ENCODE results near the gene SLC7A6.
A peak's percentile ranks its signal among the peaks of the same experiment; 100 is the strongest.

The SLC7A6 gene

GRCh38 chr16:68235108-68235886, 29.0 kb upstream of the SLC7A6 start:
- DNase-seq, result no peak

GRCh38 chr16:68235887-68236136, 28.5 kb upstream of the SLC7A6 start, which contains the start of gene ESRP2:
ESRP2 (minus strand) TSS chr16:68236127; CDS start chr16:68236045, 82 bp downstream.
- DNase-seq, result no peak

- DNase-seq, result no peak
Observed at GRCh38 chr16:68236137-68236825, 28.0 kb upstream of the SLC7A6 start.

- DNase-seq, result no peak
Observed at GRCh38 chr16:68236826-68237242, 27.5 kb upstream of the SLC7A6 start.

GRCh38 chr16:68237243-68238028, 26.9 kb upstream of the SLC7A6 start:
- no peak for DNase-seq

- no peak for DNase-seq
Observed at GRCh38 chr16:68238029-68238345, 26.3 kb upstream of the SLC7A6 start.

- DNase-seq, result no peak
Observed at GRCh38 chr16:68242085-68242484, 22.2 kb upstream of the SLC7A6 start.

- DNase-seq, result no peak
Observed at GRCh38 chr16:68242926-68243858, 21.1 kb upstream of the SLC7A6 start.

GRCh38 chr16:68244481-68244902, 19.8 kb upstream of the SLC7A6 start:
- no peak for DNase-seq

- DNase-seq, result peak; percentile 84
Observed at GRCh38 chr16:68244903-68245853, 19.1 kb upstream of the SLC7A6 start, which contains the start of gene PLA2G15. PLA2G15 (plus strand) TSS chr16:68245373; CDS start chr16:68245427, 54 bp downstream.

GRCh38 chr16:68246121-68246520, 18.2 kb upstream of the SLC7A6 start:
- DNase-seq, result no peak

- DNase-seq, result no peak
Observed at GRCh38 chr16:68246666-68247065, 17.7 kb upstream of the SLC7A6 start.

- DNase-seq, result no peak
Observed at GRCh38 chr16:68247400-68247799, 16.9 kb upstream of the SLC7A6 start.

GRCh38 chr16:68247932-68248331, 16.4 kb upstream of the SLC7A6 start:
- no peak for DNase-seq

GRCh38 chr16:68249371-68249770, 15.0 kb upstream of the SLC7A6 start:
- no peak for DNase-seq

- no peak for DNase-seq
Observed at GRCh38 chr16:68250951-68251350, 13.4 kb upstream of the SLC7A6 start.

- no peak for DNase-seq
Observed at GRCh38 chr16:68251832-68252231, 12.5 kb upstream of the SLC7A6 start.

GRCh38 chr16:68252383-68252782, 11.9 kb upstream of the SLC7A6 start:
- no peak for DNase-seq

- no peak for DNase-seq
Observed at GRCh38 chr16:68253721-68254120, 10.6 kb upstream of the SLC7A6 start.

GRCh38 chr16:68255712-68256111, 8.6 kb upstream of the SLC7A6 start:
- DNase-seq, result no peak

- DNase-seq, result no peak
Observed at GRCh38 chr16:68257251-68257905, 6.9 kb upstream of the SLC7A6 start.
